ENCODE measurements around the gene SOX6.

Gene SOX6

GRCh38 chr11:15985127-15985859 lies 371.1 kb downstream of the SOX6 start:
- DNase-seq = no peak

GRCh38 chr11:15981292-15981691 lies 375.1 kb downstream of the SOX6 start:
- DNase-seq = no peak

GRCh38 chr11:15977116-15977515 lies 379.2 kb downstream of the SOX6 start:
- no peak for DNase-seq

GRCh38 chr11:15976433-15977045 lies 379.8 kb downstream of the SOX6 start:
- DNase-seq = no peak

GRCh38 chr11:15975742-15976141 lies 380.6 kb downstream of the SOX6 start:
- no peak for DNase-seq

GRCh38 chr11:15972838-15973237 lies 383.5 kb downstream of the SOX6 start:
- no peak for DNase-seq

GRCh38 chr11:15971215-15971546 lies 385.2 kb downstream of the SOX6 start:
- no peak for DNase-seq

GRCh38 chr11:15970506-15971214 lies 385.7 kb downstream of the SOX6 start:
- DNase-seq = no peak

GRCh38 chr11:15969701-15970329 lies 386.5 kb downstream of the SOX6 start:
- no peak for DNase-seq

GRCh38 chr11:15969281-15969680 lies 387.1 kb downstream of the SOX6 start:
- DNase-seq = no peak

GRCh38 chr11:15968461-15969130 lies 387.8 kb downstream of the SOX6 start:
- DNase-seq = no peak

- DNase-seq = no peak
These were observed 388.4 kb downstream of the SOX6 start for GRCh38 chr11:15967966-15968365.

- DNase-seq = no peak
These were observed 389.2 kb downstream of the SOX6 start for GRCh38 chr11:15967166-15967565.

- no peak for DNase-seq
These were observed 390.6 kb downstream of the SOX6 start for GRCh38 chr11:15965562-15966250.

- no peak for DNase-seq
These were observed 393.1 kb downstream of the SOX6 start for GRCh38 chr11:15963266-15963665.

- no peak for DNase-seq
These were observed 397.4 kb downstream of the SOX6 start for GRCh38 chr11:15958910-15959309.

GRCh38 chr11:15957234-15957633 lies 399.1 kb downstream of the SOX6 start:
- DNase-seq = no peak

- DNase-seq = no peak
These were observed 400.0 kb downstream of the SOX6 start for GRCh38 chr11:15956302-15956701.

GRCh38 chr11:15955595-15955994 lies 400.8 kb downstream of the SOX6 start:
- DNase-seq = no peak

- no peak for DNase-seq
These were observed 408.4 kb downstream of the SOX6 start for GRCh38 chr11:15947681-15948648.

- DNase-seq = no peak
These were observed 410.6 kb downstream of the SOX6 start for GRCh38 chr11:15945726-15946125.
